ENCODE data around the gene HHAT.

DNA sequence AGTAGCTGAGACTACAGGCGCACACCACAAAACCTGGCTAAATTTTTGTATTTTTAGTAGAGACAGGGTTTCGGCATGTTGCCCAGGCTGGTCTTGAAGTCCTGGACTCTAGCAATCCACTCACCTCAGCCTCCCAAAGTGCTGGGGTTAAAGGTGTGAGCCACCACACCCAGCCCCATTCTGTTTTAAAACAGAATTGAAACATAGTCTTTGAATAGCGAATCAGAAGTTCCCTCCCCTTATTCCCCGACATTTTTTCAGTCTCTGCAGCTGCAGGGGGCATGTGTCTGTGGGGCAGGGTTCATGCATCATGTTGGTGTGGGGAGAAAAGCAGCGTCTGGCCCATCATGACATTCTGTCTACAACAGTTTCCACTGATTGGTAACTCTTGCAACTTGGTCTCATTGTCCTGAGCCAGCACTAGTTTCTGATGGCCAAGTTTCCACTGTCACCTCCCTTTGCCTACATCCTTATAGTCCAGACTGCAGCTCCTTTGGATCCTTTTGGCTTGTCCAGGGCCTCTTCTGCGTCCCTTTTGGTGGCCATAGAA, 15.6 kb upstream of the HHAT start:
- no peak for TF ChIP-seq POLR2A (IDR thresholded peaks at IDR 0.05)
- TF ChIP-seq EP300 (IDR thresholded peaks at IDR 0.05; ENCODE audit: low read depth) = no peak
- TF ChIP-seq, protein P1, sequence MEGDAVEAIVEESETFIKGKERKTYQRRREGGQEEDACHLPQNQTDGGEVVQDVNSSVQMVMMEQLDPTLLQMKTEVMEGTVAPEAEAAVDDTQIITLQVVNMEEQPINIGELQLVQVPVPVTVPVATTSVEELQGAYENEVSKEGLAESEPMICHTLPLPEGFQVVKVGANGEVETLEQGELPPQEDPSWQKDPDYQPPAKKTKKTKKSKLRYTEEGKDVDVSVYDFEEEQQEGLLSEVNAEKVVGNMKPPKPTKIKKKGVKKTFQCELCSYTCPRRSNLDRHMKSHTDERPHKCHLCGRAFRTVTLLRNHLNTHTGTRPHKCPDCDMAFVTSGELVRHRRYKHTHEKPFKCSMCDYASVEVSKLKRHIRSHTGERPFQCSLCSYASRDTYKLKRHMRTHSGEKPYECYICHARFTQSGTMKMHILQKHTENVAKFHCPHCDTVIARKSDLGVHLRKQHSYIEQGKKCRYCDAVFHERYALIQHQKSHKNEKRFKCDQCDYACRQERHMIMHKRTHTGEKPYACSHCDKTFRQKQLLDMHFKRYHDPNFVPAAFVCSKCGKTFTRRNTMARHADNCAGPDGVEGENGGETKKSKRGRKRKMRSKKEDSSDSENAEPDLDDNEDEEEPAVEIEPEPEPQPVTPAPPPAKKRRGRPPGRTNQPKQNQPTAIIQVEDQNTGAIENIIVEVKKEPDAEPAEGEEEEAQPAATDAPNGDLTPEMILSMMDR (IDR thresholded peaks at IDR 0.05) = no peak
- no peak for TF ChIP-seq POLR2AphosphoS5 (IDR thresholded peaks at IDR 0.05)

All from transverse colon (tissue), 4 donors.